HG02840 (cell line): Measurements from ENCODE around the gene LIPC.

Experiments
- ATAC-seq: cut with Tn5 transposase; IDR thresholded peaks from one replicate; pipeline ENCODE4 v1.9.1; 2021; ENCODE audit warnings: mild to moderate bottlenecking, moderate library complexity, moderate number of reproducible peaks; ENCODE audit not compliant: unreplicated experiment, low FRiP score

Gene LIPC

DNA sequence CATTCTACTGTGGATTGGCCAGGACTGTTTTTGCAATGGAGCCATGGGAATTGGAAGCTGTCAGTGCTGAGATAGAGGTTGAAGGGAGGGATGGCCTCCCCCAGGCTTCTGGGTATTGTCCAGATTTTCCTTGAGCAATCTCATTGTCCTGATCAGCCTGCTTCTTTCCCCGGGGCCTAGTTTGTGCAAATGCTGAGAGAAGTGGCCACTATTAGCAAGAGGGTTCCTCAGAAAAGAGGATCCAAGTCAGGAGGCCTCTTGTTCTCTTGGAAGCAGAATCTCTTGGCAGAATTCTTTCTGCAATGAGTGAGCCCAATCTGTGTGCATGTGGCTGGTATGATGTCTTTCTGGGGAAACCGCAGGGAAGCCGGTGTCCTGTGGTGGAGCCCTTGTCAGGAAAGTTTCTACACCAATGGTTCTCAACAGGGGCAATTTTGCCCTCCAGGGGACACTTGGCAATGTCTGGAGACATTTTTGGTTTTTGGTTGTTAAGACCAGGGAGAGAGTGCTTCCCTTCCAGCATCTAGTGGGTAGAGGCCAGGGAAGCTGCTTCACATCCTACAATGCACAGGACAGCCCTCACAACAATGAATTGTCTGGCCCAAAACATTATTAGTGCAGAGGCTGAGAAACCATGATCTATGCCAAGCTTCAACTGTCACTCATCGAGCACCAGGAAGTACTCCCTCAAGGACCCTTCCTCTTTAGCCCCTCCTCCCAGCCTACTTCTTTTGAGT is 2.0 kb downstream of the LIPC start:
- no peak for ATAC-seq

DNA sequence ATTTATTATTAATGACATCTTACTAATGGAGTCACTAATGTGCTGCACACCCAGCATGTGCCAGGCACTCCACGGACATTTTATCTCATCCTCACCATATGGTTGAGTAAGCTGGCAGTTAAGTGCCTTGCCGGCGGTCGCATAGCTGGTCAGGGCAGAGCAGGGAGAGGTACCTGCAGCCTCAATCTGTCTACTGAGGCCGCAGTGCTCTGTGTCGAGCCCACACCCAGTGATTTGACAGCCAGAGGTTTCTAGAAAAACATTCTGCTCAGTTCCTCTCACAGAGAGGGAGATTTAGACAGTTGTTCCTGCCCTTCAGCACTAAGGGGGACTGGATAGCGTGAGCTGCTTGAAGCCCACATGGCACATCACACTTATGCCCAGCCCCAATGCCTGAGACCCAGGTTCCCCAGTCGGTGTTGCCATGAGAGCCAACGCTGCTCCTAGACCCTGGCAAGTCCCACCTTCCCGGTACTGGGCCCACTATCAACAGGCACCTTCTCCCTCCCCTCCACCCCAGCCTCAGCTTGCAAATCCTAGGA is 2.6 kb downstream of the LIPC start:
- no peak for ATAC-seq

DNA sequence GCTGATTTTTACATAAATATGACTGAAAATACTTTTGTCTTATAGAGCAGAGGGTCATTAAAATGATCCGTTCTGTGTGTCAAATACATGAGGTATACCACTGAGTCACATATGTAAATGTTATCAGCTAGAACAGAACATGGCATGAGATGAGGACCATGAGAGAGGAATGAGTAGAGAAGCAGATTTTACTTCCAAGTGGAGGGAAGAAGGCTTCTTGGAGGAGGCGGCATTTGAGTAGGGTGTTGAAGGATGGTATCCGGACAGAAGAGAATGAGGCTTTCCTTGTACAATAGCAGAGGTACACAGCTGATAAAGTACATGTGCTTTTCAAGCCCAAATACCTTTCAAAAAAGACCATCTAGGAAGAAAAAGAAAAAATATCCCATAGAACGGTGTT is 4.8 kb downstream of the LIPC start:
- no peak for ATAC-seq

DNA sequence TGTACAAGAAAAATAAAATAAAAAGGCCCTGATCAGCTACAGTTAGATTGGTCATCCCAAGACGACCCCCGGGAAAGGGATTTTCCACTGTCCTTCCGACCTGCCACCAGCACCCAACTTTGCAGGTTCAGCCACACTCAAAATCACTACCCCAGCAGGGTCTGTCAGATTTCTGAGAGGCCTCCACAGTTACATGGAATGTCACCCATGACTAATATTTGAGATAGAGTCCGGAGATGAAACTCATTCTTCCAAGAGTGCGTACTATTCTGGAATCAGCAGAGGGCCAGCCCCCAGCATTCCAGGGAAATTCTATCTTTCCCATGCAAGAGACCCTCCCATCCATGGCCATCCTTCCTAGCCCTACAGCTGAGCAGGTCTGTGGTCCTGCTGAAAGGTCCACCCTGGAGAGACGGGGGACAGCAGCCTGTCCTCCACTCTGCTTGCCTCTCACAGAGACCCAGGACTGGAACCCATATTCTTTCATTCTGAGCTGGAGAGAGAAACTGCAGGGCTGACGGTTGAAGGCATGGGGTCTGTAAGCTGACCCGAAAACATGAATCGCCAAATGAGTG is 5.8 kb downstream of the LIPC start:
- no peak for ATAC-seq

DNA sequence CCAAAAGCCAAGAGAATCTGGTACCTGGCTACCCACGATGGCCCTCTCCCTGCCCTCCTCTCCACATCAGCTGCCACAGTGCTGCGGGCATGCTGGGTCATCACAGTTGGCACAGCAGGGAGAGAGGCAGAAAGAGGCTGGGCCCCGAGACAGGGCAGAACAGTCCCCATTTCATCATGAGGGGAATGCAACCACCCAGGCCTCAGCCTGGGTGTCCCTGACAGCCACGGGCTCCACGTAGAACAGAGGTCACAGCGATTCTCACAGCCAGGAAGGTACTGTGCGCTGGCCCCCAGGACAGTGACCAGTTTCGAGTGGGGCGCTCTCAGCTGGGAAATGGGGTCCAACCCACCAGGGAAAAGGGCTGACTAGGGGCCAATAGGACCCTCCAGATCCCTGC is 6.3 kb downstream of the LIPC start:
- no peak for ATAC-seq

DNA sequence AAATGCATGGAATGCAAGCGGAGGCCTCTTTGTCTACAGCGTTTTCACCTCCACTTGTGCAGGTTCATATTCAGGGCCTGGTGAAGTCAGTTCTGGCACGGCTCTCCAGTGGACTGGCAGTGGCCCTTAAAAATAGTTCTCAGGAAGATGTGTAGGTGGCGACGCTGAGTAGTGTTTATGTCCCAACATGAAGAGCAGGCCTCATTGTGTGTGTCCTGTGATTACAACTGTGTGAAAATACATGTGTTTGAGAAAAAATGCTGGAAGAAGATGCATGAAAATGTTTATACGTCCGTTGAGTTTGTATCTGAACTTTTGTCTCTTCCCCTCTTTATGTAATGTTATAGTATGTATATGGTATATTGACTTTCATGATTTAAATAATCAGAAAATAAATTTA is 7.2 kb downstream of the LIPC start:
- ATAC-seq: no peak

DNA sequence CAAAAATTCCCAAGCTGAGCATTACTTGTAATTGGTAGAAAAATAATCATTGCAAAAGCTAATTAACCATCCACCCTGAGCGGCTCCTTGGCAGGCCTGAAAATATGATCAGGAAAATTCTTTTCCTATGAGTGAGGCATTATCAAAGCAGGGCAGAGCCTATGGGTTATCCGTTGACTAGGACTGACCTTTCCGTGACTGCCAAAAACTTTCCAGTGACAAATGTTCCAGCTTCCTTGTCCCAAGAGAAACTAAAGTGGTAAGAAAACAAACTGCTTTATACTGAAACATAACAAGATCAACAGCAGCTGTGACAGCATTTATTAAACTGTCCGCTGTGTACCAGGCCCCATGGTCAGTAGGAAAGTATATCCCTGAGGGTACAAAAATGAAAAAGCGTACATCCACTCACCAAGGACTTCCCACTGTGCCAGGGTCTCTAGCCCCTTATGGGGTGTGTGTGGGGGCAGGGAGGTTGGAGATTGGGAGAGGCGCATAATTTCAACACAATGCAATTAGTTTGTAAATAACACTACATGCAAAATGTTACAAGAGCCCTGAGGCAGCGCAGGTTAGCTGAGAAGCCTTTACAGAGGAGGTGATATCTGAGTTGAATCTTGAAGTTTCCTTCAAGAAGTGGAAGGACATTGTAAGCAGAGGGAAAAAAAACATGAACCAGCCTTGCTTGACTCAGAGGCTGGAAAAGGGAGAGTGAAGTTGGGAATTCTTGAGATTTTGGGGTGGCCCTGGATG is 8.5 kb downstream of the LIPC start:
- no peak for ATAC-seq

DNA sequence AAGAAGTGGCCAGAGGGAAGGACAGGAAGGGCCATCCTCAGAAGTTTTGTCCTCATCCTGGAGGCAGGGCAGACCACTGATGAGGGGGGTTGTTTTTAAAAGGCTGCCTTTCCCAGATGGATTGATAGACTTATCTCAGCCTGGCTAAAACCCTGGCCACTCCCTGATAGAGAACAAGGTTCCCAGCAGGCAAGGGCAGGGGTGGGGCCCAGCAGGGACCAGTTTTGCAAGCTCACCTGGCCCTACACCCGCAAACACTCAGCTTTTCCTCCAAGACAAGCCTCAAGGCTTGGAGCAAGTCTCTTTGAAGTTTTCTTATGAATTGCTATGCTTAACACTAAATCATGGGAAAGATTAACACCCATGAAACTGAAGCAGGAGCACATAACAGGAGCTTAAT is 9.1 kb downstream of the LIPC start:
- no peak for ATAC-seq

DNA sequence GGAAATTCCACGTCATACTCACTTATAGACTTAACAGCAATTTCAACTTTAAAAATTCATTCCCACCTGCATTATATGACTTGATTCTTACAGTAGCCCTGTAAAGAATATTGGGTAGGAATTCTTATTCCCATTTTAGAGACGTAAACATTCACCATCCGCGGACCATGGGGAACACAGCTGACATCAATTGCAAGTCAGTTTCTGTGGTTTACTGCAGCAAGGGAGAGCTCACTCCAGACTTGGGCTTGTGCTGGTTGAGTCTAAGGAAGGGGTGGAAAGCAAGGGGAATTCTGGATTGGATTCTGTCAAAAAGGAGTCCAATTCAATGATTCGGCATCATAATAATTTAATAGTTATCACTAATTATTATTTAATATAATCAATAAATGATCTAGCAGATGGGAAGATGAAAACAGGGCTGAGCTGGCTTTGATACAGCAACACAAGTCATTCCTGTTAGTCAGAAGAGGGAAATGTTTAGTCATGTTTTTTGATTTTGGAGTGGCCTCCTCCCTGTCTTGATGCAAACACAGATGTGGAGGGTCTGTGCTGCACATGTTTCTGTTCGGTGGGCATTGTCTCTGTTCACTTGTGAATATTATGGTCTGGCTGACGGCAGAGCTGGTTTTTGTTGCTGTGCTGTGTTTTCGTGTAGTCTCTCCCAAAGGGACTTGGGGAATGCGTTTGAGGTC is 9.7 kb downstream of the LIPC start:
- ATAC-seq: no peak

DNA sequence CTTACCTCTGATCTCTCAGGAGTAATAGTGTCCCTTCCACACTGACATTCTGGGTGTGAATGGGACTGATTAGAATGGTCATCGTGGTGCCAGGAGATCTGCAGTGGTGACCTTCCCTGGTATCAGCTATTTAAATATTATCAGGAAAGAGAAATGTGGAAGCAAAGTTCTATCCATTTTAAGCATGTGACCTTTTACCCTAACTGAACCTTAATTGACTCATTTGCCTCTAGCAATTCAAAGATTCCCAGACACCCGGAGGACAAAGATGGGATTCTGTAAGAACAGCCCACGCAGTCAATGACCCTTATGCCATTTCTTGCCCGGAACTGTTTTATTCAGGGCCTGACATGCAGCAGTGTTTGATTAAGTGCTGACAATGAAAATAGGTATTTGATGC is 10.3 kb downstream of the LIPC start:
- no peak for ATAC-seq

DNA sequence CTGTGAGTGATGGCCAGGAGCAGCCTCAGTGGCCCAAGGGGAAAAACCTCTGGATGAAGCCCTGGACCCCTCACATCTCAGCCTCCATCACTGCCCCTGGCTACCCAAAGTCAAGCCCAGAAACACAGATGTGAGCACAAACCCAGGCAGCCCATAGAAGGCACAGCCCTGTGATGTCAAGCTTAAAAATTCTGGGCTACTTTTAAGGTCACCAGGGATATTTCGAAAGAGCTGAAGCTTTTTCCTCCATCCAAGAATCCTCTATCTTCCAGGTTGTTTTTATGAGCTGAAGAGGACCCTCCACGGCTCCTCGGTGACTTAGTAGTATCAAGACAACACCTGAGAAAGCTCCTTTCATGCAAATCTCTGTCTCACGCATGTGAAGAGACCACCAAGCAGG is 11.5 kb downstream of the LIPC start:
- ATAC-seq: no peak

DNA sequence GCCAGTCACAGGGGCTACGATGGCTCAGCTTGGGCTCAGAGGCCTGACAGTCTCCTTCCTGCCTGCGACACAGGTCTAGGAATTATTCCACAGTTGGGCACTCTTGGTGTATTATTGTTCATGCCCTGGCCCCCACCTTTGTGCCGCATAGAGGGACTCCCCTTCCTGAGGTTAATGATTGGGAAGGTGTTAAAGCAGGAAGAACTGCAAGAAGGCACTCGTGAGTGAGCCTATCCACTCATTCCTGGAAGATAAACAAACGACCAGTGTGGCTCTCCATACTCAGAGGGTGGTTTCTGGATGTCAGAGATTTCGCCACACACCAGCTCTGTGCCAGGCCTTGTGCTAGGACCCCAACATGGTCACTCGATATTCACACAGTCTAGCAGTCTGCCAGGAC is 12.3 kb downstream of the LIPC start:
- no peak for ATAC-seq

DNA sequence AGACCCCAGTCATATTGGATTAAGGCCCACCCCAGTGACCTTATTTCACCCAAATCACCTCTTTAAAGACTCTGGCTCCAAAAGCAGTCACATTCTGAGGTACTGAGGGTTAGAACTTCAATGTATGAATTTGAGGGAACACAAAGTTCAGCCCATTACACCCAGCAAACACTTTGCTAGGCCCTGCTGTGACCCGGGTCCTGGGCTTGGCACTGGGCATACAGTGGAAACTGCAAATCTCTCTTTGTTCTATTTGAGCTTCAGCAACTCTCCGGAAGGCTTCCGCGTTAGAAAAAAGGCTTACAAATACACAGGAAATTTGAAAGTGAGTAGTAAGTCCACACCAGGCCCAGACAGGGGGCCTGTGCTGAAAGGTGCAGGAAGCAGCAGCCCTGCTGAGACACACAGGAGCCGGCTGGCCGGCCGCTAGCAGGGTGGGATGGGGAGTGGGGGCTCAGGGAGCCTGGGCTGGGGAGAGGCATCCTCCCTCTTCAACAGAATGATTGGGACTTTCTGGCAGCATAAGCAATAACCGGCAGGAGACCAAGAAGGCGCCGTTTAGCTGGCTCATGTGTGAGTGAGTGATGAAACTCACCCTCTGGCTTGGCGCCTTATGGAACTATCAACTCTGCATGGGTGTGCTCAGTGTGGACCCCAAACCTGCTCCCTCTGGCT is 13.0 kb downstream of the LIPC start:
- ATAC-seq: no peak

DNA sequence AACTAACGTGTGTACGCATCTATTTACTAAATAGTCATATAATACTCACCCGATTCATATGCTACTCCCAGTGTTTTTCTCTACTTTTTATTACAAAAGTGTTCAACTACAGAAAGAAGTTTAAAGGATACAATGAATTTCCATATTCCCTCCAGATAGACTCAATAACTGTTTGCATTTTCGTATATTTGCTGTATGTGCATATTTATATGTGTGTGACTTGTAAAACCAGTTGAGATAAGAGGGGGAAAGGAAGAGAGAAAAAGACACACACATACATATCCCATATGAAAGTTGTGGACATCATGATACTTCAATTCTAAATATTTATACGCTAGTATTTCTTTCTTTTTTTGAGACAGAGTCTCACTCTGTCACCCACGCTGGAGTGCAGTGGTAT is 14.1 kb downstream of the LIPC start:
- ATAC-seq: no peak

DNA sequence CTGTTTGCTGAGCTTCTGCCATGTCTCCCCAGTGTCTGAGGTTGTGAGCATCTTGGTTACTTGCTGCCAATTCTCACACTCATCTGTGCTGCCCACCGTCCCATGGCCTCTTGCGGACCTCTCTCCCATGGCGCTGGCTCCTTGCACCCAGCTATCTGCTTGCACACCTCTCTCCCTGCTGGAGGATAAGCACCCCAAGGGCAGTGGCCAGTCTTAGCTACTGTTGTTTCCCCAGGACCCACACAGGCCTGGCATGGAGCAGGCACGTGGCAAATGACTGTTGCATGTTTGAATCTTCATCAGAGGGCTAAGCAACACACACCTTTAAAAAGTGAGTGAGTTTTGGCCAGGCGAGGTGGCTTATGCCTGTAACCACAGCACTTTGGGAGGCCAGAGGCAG is 14.7 kb downstream of the LIPC start:
- ATAC-seq: no peak

DNA sequence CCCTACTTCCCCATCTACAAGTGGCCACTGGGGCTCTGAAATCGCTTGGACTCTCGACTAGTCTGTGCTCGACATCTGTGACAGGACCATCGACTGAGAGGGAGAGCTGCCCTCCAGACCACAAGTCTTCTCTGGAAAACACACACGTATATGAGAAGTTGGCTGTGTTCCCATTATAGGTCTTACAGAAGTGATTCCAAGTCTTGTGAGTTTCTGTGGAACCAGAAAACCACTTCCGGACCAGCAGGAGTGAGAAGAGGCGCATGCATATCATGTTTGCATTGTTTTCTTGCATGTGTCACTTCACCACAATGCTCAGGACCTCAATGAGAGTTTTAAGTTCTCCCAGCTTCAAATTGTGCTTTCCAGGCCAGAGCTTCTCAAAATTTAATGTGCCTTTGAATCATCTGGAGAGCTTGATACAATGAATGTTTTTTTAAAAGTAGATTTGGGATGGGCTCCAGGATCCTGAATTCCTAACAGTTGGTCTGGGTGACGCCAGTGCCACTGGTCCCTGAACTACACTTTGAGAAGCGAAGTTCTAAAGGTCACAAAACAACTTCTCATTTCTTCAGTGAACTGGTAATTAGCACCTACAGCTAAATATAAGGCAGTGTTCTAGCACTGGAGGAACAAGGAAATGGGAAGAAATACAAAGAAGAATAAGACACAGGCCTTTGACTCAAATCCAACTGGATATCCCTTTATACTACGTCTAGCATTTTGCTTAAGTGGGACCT is 15.7 kb downstream of the LIPC start:
- no peak for ATAC-seq

DNA sequence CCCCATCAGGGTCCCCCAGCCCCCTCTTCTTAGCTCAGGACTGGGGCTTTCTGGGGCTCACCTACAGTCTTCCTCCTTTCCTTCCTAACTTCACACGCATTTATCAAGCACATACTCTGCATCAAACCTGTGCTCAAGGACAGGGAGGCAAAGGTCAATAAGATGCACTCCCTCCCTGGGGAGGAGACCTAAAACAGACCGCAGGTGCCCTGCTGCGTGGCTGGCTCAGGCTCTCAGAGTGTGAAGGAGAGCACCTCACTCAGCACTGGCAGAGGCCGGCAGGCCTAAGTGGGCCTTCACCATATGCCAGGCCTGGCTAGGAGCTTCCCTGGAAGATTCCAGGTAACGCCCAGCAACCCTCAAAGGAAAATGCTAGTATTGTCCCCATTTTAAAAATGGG is 16.5 kb downstream of the LIPC start:
- no peak for ATAC-seq

DNA sequence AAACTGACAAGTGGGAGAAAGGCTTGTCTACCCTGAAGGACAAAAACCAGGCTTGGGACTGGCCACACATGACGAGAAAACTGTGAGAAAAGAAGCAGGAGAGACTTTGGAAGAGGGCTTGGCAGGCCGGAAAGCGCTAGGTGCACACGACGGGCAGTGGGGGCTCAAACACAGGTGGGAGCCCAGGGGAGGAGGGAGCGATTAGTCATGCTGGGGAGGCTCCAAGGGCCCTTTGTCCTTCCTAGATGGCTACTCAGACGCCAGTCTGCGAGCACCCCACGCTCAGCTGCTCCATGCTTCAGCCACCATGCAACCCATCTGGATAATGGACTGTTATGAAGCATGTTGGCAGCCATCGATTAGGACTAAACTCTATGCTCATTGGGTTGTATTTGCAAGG is 17.1 kb downstream of the LIPC start:
- ATAC-seq: no peak

DNA sequence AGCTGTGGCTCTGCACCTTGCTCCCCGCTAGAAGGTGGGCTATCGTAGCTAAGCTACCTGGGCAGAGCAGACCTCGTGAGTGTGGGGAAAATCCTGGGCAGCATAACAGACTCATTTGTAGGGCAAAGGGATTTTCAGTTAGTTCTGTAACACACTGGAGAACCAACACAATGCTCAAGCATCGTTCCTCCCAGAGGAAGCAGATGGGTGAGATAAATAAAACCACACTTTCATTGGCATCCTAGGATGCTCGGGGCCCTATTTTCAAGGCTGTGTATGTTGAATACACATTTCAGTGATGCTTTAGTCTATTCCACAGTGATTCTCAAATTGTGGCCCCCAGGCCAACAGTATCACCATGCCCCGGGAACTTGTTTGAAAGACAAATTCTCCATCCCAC is 20.0 kb downstream of the LIPC start:
- ATAC-seq: no peak

DNA sequence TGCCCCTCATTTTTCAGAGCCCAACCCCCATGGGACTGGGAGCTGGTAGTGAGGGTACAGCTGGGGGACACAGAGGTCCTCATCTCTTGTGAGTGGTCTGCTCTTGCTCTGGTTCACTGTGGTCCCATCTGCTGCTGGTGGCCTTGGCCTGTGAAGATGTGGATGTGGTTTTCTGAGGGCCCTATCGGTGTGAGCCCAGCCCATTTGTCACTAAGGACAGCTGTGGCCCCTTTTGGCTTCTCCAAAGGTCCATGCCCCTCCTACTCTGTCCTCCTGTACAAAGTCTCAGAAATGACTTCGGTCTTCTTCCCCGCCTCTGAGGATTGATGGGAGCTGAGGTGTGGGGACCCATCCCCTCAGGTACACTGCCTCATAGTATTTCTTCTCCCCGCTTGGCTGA is 21.0 kb downstream of the LIPC start:
- ATAC-seq: no peak
